NCI-H446 treated with DMSO at 0.1 percent for 48 hours (cell line): ENCODE measurements around the gene SLC25A21.

Experiments used
- DNase-seq: peaks from one replicate; lab custom pipeline; 2025; lab: John Stamatoyannopoulos, UW

Gene SLC25A21

DNA sequence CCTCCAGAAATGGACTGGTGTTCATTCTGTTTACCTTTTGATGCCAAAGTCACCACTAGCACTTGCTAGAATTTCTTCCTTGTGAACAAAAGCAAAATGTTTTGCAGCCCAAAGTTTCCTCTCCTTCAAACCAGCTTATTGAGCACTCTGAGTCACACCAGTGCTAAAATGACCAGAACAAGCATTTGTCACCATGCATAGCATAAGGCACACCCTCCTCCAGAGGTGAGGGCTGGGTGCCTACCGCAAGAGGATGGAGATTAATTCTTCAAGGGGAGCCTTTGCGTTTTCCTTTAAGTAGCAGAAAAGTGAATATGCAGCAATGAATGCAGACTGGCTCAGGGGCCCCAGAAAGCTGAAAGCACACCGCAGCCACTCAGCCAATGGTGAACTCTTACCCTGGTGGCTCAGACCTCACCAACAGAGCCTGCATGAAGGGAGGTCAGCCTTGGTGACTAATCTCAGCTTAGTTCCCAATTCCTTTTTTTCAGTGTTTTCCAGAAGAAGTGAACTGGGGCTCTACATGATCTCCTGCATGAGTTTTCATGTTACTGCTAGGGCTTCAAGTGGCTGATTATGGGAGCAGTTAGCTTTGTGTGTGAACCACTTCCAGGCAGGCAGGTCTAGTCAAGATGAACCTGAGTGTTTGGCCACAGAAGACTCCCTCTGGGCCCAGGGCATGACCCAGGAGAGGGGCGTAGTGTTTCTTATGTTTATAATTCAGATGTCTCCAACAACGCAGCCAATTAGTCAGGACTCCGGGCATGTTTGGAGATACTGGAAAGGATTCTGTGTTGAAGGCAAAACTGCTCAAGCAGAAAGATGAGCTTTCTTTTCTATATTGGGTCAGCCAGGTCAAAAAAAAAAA, 414.4 kb downstream of the SLC25A21 start:
- DNase-seq, result no peak

DNA sequence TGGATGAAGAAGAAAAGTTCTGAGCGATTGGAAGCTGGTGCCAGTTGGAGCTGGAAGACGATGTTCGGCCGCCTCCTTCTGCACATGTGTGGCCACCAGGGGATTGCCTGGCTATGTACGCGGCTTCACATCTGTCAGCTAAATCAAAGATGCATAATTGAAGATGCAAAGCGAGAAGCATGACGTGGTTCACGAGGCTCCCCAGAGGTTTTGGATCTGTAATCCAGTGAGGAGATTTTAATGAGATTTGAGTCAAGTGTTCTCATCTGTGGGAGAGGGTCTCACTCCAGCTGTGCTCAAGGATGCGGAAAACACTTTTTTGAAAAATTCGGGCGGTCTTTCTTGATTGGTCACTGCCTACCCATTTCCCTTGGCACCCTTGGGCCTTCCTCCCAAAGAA, 416.2 kb downstream of the SLC25A21 start:
- DNase-seq, result no peak

GRCh38 chr14:36755756-36756155, 416.6 kb downstream of the SLC25A21 start:
- peak; percentile 94 for DNase-seq

DNA sequence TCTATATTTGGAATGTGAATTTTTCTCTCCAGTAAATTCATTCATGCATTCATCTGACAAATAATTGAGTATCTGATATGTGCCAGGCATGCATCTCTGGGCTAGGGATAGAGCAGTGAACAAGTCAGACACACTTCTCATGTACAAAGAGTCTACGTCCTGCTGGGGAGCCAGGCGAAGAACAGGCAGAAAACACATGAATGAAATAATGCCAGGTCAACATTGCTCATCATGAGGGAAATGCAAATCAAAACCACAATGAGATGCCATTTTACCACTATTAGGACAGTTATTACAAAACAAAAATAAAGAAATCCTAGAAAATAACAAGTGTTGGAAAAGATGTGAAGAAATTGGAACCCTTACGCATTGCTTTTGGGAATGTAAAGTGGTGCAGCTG, 420.5 kb downstream of the SLC25A21 start:
- DNase-seq, result no peak

- no peak for DNase-seq
Measured at GRCh38 chr14:36751106-36751505, 421.3 kb downstream of the SLC25A21 start.

DNA sequence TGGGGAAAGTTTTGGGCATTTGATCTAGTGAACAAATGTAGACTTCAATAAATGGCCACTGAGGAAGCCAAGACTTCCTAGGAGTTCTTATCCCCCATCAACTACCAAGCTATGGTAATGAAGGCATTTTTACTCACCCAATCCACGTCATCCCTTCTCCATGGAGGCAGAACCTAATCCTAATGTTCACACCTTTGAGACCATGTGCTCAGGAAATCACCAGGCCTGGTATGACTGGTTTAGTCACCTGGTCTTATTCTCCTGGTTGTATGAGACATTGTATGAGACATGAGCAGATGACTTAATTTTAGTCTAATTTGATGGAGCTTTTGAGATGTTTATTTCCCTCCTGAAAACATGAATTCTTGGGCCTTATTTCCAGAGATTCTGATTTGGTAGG, 422.2 kb downstream of the SLC25A21 start:
- DNase-seq, result no peak

DNA sequence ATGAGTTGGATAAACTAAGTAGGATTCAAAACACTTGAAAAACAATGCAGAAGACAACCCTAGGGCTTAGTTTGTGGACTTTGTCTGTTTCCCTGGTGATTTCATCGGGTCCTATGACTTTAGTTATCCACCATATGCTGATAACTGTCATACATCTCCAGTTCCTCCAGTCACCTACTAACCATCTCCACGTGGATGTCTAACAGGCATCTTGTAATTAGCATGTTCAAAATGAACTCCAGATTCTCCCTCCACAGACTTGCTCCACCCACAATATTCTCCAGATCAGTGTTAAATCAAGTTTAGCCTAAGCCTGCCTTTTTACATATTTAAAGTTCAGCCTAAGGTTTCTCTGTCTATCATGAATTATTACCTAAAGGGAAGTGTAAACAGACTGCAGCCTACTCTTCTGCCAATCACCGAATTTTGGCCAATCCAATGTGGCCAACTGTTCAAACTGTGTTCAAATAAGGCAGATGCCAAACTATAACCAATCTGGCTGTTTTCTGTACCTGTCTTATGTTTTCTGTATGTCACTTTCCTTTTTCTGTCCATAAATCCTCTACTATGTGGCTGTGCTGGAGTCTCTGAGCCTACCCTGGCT, 423.7 kb downstream of the SLC25A21 start:
- no peak for DNase-seq

DNA sequence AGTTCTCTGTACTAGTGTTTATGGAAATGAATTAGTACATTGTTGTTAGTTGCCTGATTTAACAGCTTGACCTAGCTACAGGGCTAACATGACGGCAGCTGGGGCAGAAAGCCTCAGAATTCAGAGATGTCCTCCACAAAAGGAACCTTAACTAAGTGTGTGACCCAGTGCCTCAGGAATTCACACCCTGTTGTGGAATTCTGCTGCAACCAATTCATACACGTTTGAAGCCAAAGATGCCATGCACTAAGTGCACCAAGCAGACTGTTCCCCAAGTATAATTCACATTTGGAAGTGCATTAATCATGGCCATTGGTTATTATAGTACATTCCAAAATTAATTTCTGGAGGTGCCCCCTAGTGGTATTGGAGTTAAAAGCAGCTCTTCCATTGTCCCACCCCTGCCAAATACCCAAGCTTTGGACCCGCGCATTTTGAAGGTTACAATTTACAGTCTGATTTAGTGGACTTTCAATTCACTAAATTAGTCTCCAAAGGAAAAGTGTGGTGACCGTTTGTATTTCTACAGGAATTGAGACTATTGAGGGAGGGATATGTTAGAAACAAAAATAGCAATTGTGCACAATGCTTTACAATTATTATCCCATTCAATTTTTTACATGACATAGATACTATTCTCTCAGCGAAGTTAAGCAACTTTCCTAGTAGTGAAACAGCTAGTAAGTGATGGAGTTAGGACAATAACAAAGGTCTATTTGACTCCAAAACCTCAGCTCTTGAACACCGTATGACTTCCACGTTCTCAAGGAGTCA, 424.8 kb downstream of the SLC25A21 start:
- DNase-seq, result no peak

- DNase-seq, result no peak
Measured at GRCh38 chr14:36746872-36747271, 425.5 kb downstream of the SLC25A21 start.

DNA sequence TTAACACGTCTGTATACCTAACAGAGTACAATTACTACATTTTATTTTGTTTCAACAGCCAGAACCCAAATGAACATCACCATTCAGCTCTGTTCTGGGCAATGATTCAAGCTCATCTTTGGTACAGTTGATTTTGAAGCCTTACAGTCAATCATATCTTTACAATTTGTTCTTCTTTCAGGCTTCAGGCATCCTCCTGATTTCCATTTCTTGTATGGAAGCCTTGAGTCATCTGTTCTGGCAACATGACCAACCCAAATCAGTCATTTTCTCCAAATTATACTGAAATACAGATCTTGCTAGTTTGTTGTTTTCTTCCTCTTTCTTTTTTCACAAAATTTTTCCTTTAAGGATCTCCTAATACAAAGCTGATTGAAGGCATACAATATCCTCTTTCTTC, 430.5 kb downstream of the SLC25A21 start:
- no peak for DNase-seq

GRCh38 chr14:36738269-36738668, 434.1 kb downstream of the SLC25A21 start:
- no peak for DNase-seq

GRCh38 chr14:36726128-36726527, 446.3 kb downstream of the SLC25A21 start:
- DNase-seq, result no peak

DNA sequence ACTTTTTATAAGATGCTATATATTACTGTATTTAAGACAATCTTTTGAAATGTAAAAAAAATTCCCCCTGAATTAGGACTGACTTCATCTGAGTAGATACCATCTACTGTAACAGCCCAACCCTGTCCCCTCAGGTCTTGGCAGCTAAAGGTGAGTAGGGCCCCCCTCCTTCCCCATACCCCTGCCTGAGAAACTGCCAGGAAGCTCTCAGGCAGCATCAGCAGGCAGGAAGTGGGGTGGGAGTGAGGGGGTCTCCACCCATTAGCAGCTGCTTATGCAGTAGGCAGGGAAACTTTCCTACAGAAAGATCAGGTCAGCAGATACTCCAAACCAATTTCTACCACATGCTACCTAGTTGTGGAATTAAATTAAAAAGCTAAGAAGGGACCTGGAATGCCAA, 448.2 kb downstream of the SLC25A21 start:
- no peak for DNase-seq

GRCh38 chr14:36723530-36723929, 448.9 kb downstream of the SLC25A21 start:
- DNase-seq, result no peak

DNA sequence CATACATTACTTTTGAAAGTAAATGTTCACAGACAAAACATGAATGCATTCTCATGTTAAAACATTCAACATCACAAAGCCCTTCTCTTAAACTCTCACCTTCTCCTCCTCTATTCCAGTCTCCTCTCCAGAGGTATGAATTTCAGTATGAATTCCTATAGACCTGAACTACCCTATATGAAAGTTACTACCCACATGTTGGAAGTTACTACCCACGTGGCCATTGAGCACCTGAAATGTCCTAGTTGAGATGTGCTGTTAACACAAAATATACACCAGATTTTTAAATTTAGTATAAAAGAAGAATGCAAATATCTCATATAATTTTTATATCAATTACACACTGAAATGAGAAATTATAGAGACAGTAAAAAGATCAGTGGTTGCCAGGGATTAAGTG, 450.5 kb downstream of the SLC25A21 start:
- no peak for DNase-seq

DNA sequence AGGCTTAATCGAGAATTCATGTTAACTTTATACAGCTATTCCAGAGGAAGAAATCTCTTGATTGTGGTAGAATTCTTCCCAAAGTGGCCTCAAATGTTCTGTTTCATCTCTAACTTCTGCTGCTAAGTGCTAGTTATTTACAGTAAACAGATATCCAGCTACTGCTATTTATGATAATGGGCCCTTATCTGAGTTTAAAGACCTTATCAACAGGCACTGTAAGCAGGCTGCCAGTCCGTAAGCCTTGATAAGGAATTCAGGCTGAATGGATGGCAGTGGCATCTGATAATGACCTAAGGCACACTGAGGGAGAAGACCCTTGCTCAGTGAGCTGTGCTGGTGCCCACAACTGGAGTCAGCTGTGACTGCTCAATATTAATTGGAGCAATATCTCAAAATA, 451.7 kb downstream of the SLC25A21 start:
- no peak for DNase-seq

- no peak for DNase-seq
Measured at GRCh38 chr14:36719823-36720222, 452.6 kb downstream of the SLC25A21 start.

DNA sequence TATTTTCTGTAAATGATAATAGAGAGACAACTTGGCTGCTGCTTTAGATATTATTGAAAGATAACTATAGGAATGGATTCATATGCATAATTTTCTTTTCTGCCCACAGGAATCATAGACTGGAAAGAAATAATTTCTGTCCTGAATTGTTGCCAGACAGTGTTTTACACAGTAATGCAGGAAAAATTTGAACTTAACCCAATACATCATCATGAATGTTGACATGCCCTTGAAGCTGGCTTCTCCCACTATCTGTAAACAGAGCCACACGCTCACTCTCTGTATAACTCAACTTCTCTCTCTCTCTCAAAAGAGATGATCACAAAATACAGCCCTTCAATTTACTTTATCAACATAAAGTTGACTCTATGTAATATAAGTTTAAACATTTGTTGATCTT, 454.2 kb downstream of the SLC25A21 start:
- DNase-seq, result peak; percentile 20

GRCh38 chr14:36717363-36717762, 455.0 kb downstream of the SLC25A21 start:
- no peak for DNase-seq

GRCh38 chr14:36716614-36717184, 455.7 kb downstream of the SLC25A21 start:
- no peak for DNase-seq

- DNase-seq, result no peak
Measured at GRCh38 chr14:36713960-36714703, 458.3 kb downstream of the SLC25A21 start.

DNA sequence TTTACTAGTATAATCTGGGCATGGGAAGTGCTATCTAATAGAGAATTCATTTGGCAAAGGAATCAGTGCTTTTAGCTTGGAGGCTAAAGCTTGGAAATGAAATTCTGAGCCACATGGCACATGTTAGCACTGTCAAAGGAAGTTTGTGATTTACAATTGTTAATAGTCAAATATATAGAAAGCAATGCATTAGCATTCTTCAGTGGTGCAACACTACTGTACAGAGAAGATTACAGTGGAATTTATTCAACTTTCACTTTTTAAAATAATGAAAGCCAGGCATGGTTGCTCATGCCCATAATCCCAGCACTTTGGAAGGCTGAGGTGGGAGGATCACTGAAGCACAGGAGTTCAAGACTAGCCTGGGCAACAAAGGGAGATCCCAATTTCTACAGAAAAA, 464.8 kb downstream of the SLC25A21 start:
- no peak for DNase-seq
